AG09309 (cell line): Measurements from ENCODE around the gene PLXNA1.

Source experiments
- DNase-seq: peaks from one replicate; pipeline ENCODE4 v3.0.0-alpha.2; 2010; ENCODE audit warnings: low read depth
- H3K4me3 ChIP-seq: 2 replicates; pipeline ENCODE4 v1.5.1; 2011; ENCODE audit warnings: mild to moderate bottlenecking, low read depth, low read length, moderate library complexity; ENCODE audit not compliant: control insufficient read depth
- CTCF ChIP-seq: IDR thresholded peaks from 2 replicates; pipeline ENCODE4 v1.5.1; 2011; ENCODE audit warnings: mild to moderate bottlenecking, low read depth, low read length, inconsistent platforms; ENCODE audit not compliant: insufficient read depth, control insufficient read depth; ENCODE audit errors: missing control alignments

PLXNA1 gene

GRCh38 chr3:126952983-126953660, 29.8 kb upstream of the PLXNA1 start:
- no peak overlapping the region for H3K4me3 ChIP-seq
- no peak for DNase-seq
- TF ChIP-seq CTCF: no peak

GRCh38 chr3:126954141-126954842, 28.6 kb upstream of the PLXNA1 start:
- no peak overlapping the region for H3K4me3 ChIP-seq
- no peak for TF ChIP-seq CTCF
- no peak for DNase-seq

GRCh38 chr3:126955004-126955790, 27.7 kb upstream of the PLXNA1 start:
- H3K4me3 ChIP-seq: no peak overlapping the region
- no peak for DNase-seq
- TF ChIP-seq CTCF: no peak

GRCh38 chr3:126956361-126956760, 26.6 kb upstream of the PLXNA1 start:
- no peak for TF ChIP-seq CTCF
- no peak overlapping the region for H3K4me3 ChIP-seq
- no peak for DNase-seq

- no peak for DNase-seq
- no peak overlapping the region for H3K4me3 ChIP-seq
- TF ChIP-seq CTCF: no peak
Measured at GRCh38 chr3:126956866-126957650, 25.9 kb upstream of the PLXNA1 start.
